ENCODE results near the gene RUBCNL.

- TF ChIP-seq CTCF (IDR thresholded peaks at IDR 0.05; ENCODE audit: poor library complexity) (no peak), EZH2 (IDR thresholded peaks at IDR 0.05; ENCODE audit: borderline replicate concordance) (no peak)
Measured at GRCh38 chr13:46345398-46345797, 41.7 kb downstream of the RUBCNL start.
